Endothelial cell of umbilical vein (primary cell): ENCODE measurements around the gene KIF9. TPM values are rescaled to one million over a fixed set of nuclear protein-coding genes. Genes with fewer than 3 reads are reported as not detected.

ENCODE experiments used
- BruUV-seq: library from RNA; stranded (reverse); fragments of 400-500 nt; replicated peaks from 2 replicates; lab custom pipeline; 2021; lab: Mats Ljungman, UMichigan
- CTCF ChIA-PET: fragments of 300-600, 350-600 bp; sonication (Branson Sonifier 250); formaldehyde crosslinking; loops from one replicate; lab custom pipeline; 2021; ENCODE audit warnings: antibody characterized with exemption, inconsistent platforms; lab: Charles Lee
- POLR2A ChIA-PET: fragments of 300-600, 350-600 bp; sonication (Branson Sonifier 250); formaldehyde crosslinking; loops from one replicate; lab custom pipeline; 2021; ENCODE audit warnings: antibody characterized with exemption, inconsistent platforms; lab: Charles Lee
- DNase-seq: peaks from one replicate; pipeline ENCODE4 v3.0.0-alpha.2; 2011; ENCODE audit warnings: low read depth, low spot score
- FAIRE-seq: peaks from 2 replicates; lab custom pipeline; 2011; peaks lifted over from hg19 to GRCh38; lab: Jason Lieb, UNC
- H2AFZ ChIP-seq: 2 replicates; pipeline ENCODE4 v1.6.0; 2012; ENCODE audit warnings: low read depth, low read length, control low read depth, inconsistent platforms
- H3K27ac ChIP-seq: 2 replicates; pipeline ENCODE4 v1.5.1; 2011; ENCODE audit warnings: low read depth, mild to moderate bottlenecking, control low read depth, low read length, moderate library complexity; ENCODE audit not compliant: insufficient read depth
- H3K27me3 ChIP-seq, 2 experiments: 2 replicates each; pipeline versions ENCODE4 v1.6.0 to v1.6.1; 2011; ENCODE audit warnings: low read length in 2 of 2, mixed read lengths in 1 of 2; ENCODE audit not compliant: control insufficient read depth in 2 of 2, insufficient read depth in 2 of 2
- H3K36me3 ChIP-seq, 2 experiments: 2 replicates in 1 of 2; 3 replicates in 1 of 2; pipeline ENCODE4 v1.5.1; 2011; ENCODE audit warnings: low read length in 2 of 2, mild to moderate bottlenecking in 1 of 2, moderate library complexity in 1 of 2; ENCODE audit not compliant: control insufficient read depth in 2 of 2, insufficient read depth in 2 of 2; ENCODE audit errors: extremely low read depth in 1 of 2
- H3K4me1 ChIP-seq: 3 replicates; pipeline ENCODE4 v1.5.1; 2011; ENCODE audit warnings: mild to moderate bottlenecking, low read length; ENCODE audit not compliant: control insufficient read depth, insufficient read depth; ENCODE audit errors: extremely low read depth
- H3K4me2 ChIP-seq: 2 replicates; pipeline ENCODE4 v1.6.1; 2011; ENCODE audit warnings: low read length, control low read depth, mixed read lengths; ENCODE audit not compliant: insufficient read depth
- H3K4me3 ChIP-seq, 3 experiments: fragments of 200-600 bp in 1 of 3; sonication (generic), shearing (Covaris generic) in 1 of 3; replicated peaks in 1 of 3; 2 replicates each; pipeline ENCODE4 v1.5.1; 2011 to 2016; ENCODE audit warnings: control low read depth in 3 of 3, low read length in 3 of 3, mild to moderate bottlenecking in 2 of 3, inconsistent platforms in 1 of 3, low read depth in 1 of 3, moderate library complexity in 1 of 3; ENCODE audit not compliant: insufficient read depth in 1 of 3
- H3K79me2 ChIP-seq: 2 replicates; pipeline ENCODE4 v1.6.0; 2012; ENCODE audit warnings: low read length, inconsistent platforms; ENCODE audit not compliant: control insufficient read depth, insufficient read depth
- H3K9ac ChIP-seq: replicated peaks from 2 replicates; pipeline ENCODE3; 2011; ENCODE audit warnings: low read length, control low read depth; ENCODE audit not compliant: insufficient read depth; ENCODE audit errors: extremely low read depth
- H3K9me1 ChIP-seq: replicated peaks from 3 replicates; pipeline ENCODE4 v1.6.0; 2011; ENCODE audit warnings: mild to moderate bottlenecking, low read length; ENCODE audit not compliant: control insufficient read depth, insufficient read depth; ENCODE audit errors: extremely low read depth
- H3K9me3 ChIP-seq: replicated peaks from 2 replicates; pipeline ENCODE4 v1.5.1; 2012; ENCODE audit warnings: low read length, inconsistent platforms; ENCODE audit not compliant: control insufficient read depth, insufficient read depth
- H4K20me1 ChIP-seq: replicated peaks from 2 replicates; pipeline ENCODE3; 2011; ENCODE audit warnings: mild to moderate bottlenecking, low read length; ENCODE audit not compliant: control insufficient read depth, insufficient read depth; ENCODE audit errors: extremely low read depth
- EZH2 ChIP-seq: IDR thresholded peaks from 2 replicates; pipeline ENCODE4 v1.6.1; 2012; ENCODE audit warnings: borderline replicate concordance, low read depth, mild to moderate bottlenecking, moderate library complexity, low read length, inconsistent platforms; ENCODE audit not compliant: severe bottlenecking
- FOS ChIP-seq: IDR thresholded peaks from 2 replicates; pipeline ENCODE4 v1.6.1; 2011; ENCODE audit warnings: mild to moderate bottlenecking, low read length, moderate library complexity, borderline replicate concordance; ENCODE audit not compliant: insufficient read depth
- GATA2 ChIP-seq: IDR thresholded peaks from 2 replicates; pipeline ENCODE4 v1.7.0; 2011; ENCODE audit warnings: low read depth, mild to moderate bottlenecking, moderate library complexity, mixed read lengths, low read length; ENCODE audit not compliant: insufficient read length, insufficient read depth
- JUN ChIP-seq: IDR thresholded peaks from 2 replicates; pipeline ENCODE4 v1.6.1; 2011; ENCODE audit warnings: borderline replicate concordance, low read depth; ENCODE audit not compliant: insufficient read length, insufficient read depth
- MYC ChIP-seq: IDR thresholded peaks from one replicate; pipeline ENCODE4 v1.6.1; 2011; ENCODE audit warnings: mild to moderate bottlenecking, low read depth, low read length
- POLR2A ChIP-seq: IDR thresholded peaks from 2 replicates; pipeline ENCODE4 v1.6.1; 2012; ENCODE audit warnings: low read depth, mild to moderate bottlenecking, control low read depth, low read length
- POLR2AphosphoS5 ChIP-seq: IDR thresholded peaks from 2 replicates; pipeline ENCODE4 v1.6.1; 2012; ENCODE audit warnings: low read depth, mild to moderate bottlenecking, control low read depth, low read length, moderate library complexity; ENCODE audit not compliant: insufficient read depth
- dilution Hi-C: fragments of 300-500 bp; cut with MboI; formaldehyde crosslinking; loops from one replicate; pipeline ENCODE4 v1.15.0; 2019; ENCODE audit warnings: low sequenced_read_pairs; ENCODE audit not compliant: extremely low pct_ligation_motif_present
- intact Hi-C: fragments of 100-400 bp; cut with micrococcal nuclease; formaldehyde crosslinking; loops from one replicate; pipeline ENCODE4 v1.10.0; 2022
- polyA plus RNA-seq, 4 experiments: library from polyadenylated mRNA; depleted of rRNA in 3 of 4; stranded (reverse) in 3 of 4; unstranded in 1 of 4; fragments of >200 nt; gene quantifications; 2 replicates each; pipeline versions ENCODE4 v1.2.1 to v1.2.3, GENCODE V29; 2011 to 2012; ENCODE audit warnings: missing spikeins in 1 of 4
- total RNA-seq: library from RNA; stranded (reverse); gene quantifications from 2 replicates; pipeline ENCODE4 v1.2.3, GENCODE V29; 2021
- TF ChIP-seq, protein P1 (sequence below): IDR thresholded peaks from 2 replicates; pipeline ENCODE4 v1.6.1; 2011; ENCODE audit not compliant: insufficient read depth, insufficient read length
- TF ChIP-seq, protein P2 (sequence below), 2 donors: IDR thresholded peaks; 1 replicate in 1 of 2; 2 replicates in 1 of 2; pipeline ENCODE4 v1.5.1; 2011; ENCODE audit warnings: low read length in 2 of 2, mild to moderate bottlenecking in 2 of 2, moderate library complexity in 2 of 2, control low read depth in 1 of 2, inconsistent platforms in 1 of 2, low read depth in 1 of 2; ENCODE audit not compliant: insufficient read depth in 1 of 2; ENCODE audit errors: extremely low read depth in 1 of 2

KIF9 gene
- total and polyA plus RNA-seq, 2 donors (not counting 3 experiments of a cell fraction or from before 2014, with no cell fraction given) = 20.5 to 22.4 TPM

DNA sequence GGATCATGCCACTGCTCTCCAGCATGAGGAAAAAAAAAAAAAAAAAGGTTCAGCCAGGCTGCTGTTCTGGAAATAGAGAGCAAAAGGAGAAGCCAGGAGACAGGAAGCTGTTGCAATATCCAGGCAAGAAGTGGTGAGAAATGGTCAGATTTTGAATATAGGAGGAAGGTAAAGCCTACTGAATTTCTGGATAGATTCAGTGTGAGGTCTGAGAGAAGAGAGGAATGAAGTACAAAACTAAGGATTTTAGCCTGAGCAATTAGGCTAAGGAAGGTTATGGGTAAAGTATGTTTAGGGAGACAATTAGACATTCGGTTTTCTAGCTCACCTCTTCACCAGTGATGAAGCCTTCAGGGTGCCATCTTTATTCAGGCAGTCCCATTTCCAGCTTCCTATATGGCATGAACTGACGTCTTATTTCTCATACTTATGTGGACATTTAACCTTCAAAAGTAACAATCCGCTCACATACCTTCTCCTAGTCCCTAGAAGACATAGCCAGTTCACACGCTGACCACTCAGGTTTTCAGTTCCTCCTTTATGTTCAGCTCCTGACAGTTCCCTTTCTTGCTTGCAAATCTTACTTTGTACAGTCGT, 57.2 kb downstream of the KIF9 start:
- H2AFZ ChIP-seq = no peak overlapping the region
- H3K9me3 ChIP-seq = no peaks in the 10 kb centered on the region
- TF ChIP-seq JUN (no peak), MYC (no peak), GATA2 (no peak), FOS (no peak), EZH2 (no peak), POLR2A (no peak), POLR2AphosphoS5 (no peak)
- TF ChIP-seq, protein P1, sequence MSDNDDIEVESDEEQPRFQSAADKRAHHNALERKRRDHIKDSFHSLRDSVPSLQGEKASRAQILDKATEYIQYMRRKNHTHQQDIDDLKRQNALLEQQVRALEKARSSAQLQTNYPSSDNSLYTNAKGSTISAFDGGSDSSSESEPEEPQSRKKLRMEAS = no peak
- TF ChIP-seq, protein P2, sequence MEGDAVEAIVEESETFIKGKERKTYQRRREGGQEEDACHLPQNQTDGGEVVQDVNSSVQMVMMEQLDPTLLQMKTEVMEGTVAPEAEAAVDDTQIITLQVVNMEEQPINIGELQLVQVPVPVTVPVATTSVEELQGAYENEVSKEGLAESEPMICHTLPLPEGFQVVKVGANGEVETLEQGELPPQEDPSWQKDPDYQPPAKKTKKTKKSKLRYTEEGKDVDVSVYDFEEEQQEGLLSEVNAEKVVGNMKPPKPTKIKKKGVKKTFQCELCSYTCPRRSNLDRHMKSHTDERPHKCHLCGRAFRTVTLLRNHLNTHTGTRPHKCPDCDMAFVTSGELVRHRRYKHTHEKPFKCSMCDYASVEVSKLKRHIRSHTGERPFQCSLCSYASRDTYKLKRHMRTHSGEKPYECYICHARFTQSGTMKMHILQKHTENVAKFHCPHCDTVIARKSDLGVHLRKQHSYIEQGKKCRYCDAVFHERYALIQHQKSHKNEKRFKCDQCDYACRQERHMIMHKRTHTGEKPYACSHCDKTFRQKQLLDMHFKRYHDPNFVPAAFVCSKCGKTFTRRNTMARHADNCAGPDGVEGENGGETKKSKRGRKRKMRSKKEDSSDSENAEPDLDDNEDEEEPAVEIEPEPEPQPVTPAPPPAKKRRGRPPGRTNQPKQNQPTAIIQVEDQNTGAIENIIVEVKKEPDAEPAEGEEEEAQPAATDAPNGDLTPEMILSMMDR (IDR thresholded peaks at IDR 0.05; ENCODE audit: extremely low read depth in 1 of 2, insufficient read depth in 1 of 2, low read depth in 1 of 2, low read length in 2 of 2) = no peak
- dilution Hi-C loops (no loop called here), intact Hi-C loops (no loop called here)
- H3K9ac ChIP-seq = no peak overlapping the region
- no peaks in the 10 kb centered on the region for H3K79me2 ChIP-seq
- H3K4me1 ChIP-seq = no peaks in the 10 kb centered on the region
- H3K4me2 ChIP-seq = no peak overlapping the region
- no peaks in the 10 kb centered on the region for H3K27me3 ChIP-seq
- H3K9me1 ChIP-seq = no peaks in the 10 kb centered on the region
- DNase-seq (no peak), FAIRE-seq (no peak)
- no peak overlapping the region for H3K27ac ChIP-seq
- BruUV-seq = no TSS peak
- H4K20me1 ChIP-seq = no peaks in the 10 kb centered on the region
- POLR2A ChIA-PET = no interaction called here
- CTCF ChIA-PET = interaction anchor here (0.9 to 1.3 kb wide), 3 partner anchors 28 to 99 kb away, joined by 3 to 4 read pairs (median 3); no protein-coding TSS in a partner anchor
- H3K4me3 ChIP-seq = no peak overlapping the region
- no peaks in the 10 kb centered on the region for H3K36me3 ChIP-seq
